ENCODE results near the gene SIPA1L3.

GRCh38 chr19:37874784-37875183 lies 32.2 kb upstream of the SIPA1L3 start:
- TF ChIP-seq POLR2G (IDR thresholded peaks at IDR 0.05; ENCODE audit: low read depth, low read length) (no peak), KLF1 (tag; IDR thresholded peaks at IDR 0.05) (no peak)

Data from K562 (cell line).